ENCODE data around the gene PSMG4.

Gene PSMG4

GRCh38 chr6:3312604-3313231 lies 54.0 kb downstream of the PSMG4 start:
- DNase-seq: no peak

- no peak for DNase-seq
Observed at GRCh38 chr6:3314176-3314575, 55.4 kb downstream of the PSMG4 start.

- DNase-seq: no peak
Observed at GRCh38 chr6:3314621-3315467, 56.1 kb downstream of the PSMG4 start.

- no peak for DNase-seq
Observed at GRCh38 chr6:3315841-3316240, 57.1 kb downstream of the PSMG4 start.

- no peak for DNase-seq
Observed at GRCh38 chr6:3316331-3316730, 57.6 kb downstream of the PSMG4 start.

DNA sequence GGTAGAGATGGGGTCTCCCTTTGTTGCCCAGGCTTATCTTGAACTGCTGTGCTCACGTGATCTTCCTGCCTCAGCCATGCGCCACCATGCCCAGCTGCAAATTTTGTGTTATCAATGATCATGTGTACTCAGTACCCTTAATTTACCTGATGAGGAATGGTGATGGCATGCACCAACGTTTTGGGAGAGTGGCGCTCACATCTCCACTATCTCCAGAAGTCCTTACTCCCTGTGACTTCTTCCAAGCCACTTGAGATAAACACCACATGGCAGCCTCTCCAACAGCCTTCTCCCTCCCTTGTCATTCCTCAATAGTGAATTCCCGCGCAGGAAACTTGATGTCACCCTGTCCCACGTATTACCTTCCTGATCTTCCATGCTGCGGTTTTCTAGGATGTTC lies 58.1 kb downstream of the PSMG4 start:
- no peak for DNase-seq
